ENCODE data around the gene RAB11FIP4.

- TF ChIP-seq CTCF (IDR thresholded peaks at IDR 0.05; ENCODE audit: low read depth, low read length) (no peak), POLR2A (IDR thresholded peaks at IDR 0.05; ENCODE audit: extremely low read depth, insufficient read length) (no peak), MAX (IDR thresholded peaks at IDR 0.05; ENCODE audit: low read depth, low read length) (no peak), MYC (IDR thresholded peaks at IDR 0.05; ENCODE audit: low read depth, low read length) (no peak)
Observed at GRCh38 chr17:31481783-31482081, 90.3 kb downstream of the RAB11FIP4 start.

Data from NB4 (cell line).